HEK293T (cell line): Measurements from ENCODE around the gene VAMP7.

Experiments used
- ARNT ChIP-seq: fragments of 450-650 bp; IDR thresholded peaks from 2 replicates; pipeline ENCODE4 v1.6.1; 2017; ENCODE audit warnings: mild to moderate bottlenecking
- BHLHE40 ChIP-seq: fragments of 450-650 bp; IDR thresholded peaks from 2 replicates; pipeline ENCODE4 v1.6.1; 2016; ENCODE audit warnings: mild to moderate bottlenecking, moderate library complexity, borderline replicate concordance
- ELF4 ChIP-seq: fragments of 450-650 bp; IDR thresholded peaks from 2 replicates; pipeline ENCODE4 v1.6.1; 2017; ENCODE audit warnings: antibody characterized with exemption
- FOXK2 ChIP-seq: fragments of 450-650 bp; IDR thresholded peaks from 2 replicates; pipeline ENCODE4 v1.6.1; 2016; ENCODE audit warnings: mild to moderate bottlenecking
- FOXM1 ChIP-seq: fragments of 450-650 bp; IDR thresholded peaks from 2 replicates; pipeline ENCODE4 v1.6.1; 2017; ENCODE audit warnings: mild to moderate bottlenecking, borderline replicate concordance
- TARDBP ChIP-seq: fragments of 450-650 bp; IDR thresholded peaks from 2 replicates; pipeline ENCODE4 v1.6.1; 2016
- ZNF384 ChIP-seq: fragments of 450-650 bp; IDR thresholded peaks from 2 replicates; pipeline ENCODE4 v1.6.1; 2016
- TF ChIP-seq, protein P1 (sequence below): fragments of 450-650 bp; IDR thresholded peaks from 2 replicates; pipeline ENCODE4 v1.6.1; 2016

GRCh38 chrX:155968791-155969190 is 87.6 kb downstream of the VAMP7 start:
- TF ChIP-seq BHLHE40 (no peak), FOXK2 (no peak), ARNT (no peak), ZNF384 (no peak), FOXM1 (no peak), ELF4 (no peak), TARDBP (no peak)
- TF ChIP-seq, protein P1, sequence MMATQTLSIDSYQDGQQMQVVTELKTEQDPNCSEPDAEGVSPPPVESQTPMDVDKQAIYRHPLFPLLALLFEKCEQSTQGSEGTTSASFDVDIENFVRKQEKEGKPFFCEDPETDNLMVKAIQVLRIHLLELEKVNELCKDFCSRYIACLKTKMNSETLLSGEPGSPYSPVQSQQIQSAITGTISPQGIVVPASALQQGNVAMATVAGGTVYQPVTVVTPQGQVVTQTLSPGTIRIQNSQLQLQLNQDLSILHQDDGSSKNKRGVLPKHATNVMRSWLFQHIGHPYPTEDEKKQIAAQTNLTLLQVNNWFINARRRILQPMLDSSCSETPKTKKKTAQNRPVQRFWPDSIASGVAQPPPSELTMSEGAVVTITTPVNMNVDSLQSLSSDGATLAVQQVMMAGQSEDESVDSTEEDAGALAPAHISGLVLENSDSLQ, result no peak
